IMR-90 (cell line): Measurements from ENCODE around the gene GLRB. TPM values are rescaled to one million over a fixed set of nuclear protein-coding genes. Genes with fewer than 3 reads are reported as not detected.

Experiments
- ATAC-seq: fragments of 200-7000 bp; cut with Tn5 transposase; 2 replicates; pipeline ENCODE4 v1.9.1; 2020; ENCODE audit warnings: low read depth, mild to moderate bottlenecking, moderate library complexity
- BruUV-seq: library from RNA; stranded (reverse); fragments of 400-500 nt; replicated peaks from 2 replicates; lab custom pipeline; 2021; lab: Mats Ljungman, UMichigan
- CTCF ChIA-PET: fragments of 300-600 bp; formaldehyde crosslinking; extraction: SDS; loops from one replicate; lab custom pipeline; 2021; ENCODE audit warnings: antibody characterized with exemption; lab: Yijun Ruan, JAX
- POLR2A ChIA-PET: fragments of 300-600 bp; sonication (Branson Sonifier 250); formaldehyde crosslinking; loops from one replicate; lab custom pipeline; 2022; ENCODE audit warnings: antibody characterized with exemption; ENCODE audit not compliant: unreplicated experiment; lab: Charles Lee
- DNase-seq: peaks from one replicate; pipeline ENCODE4 v3.0.0; 2013
- H2AFZ ChIP-seq: replicated peaks from 2 replicates; pipeline ENCODE3; 2013; ENCODE audit warnings: low read length, mild to moderate bottlenecking; ENCODE audit not compliant: poor library complexity
- H2AK5ac ChIP-seq: 2 replicates; pipeline ENCODE4 v1.6.1; 2013; ENCODE audit warnings: low read depth, low read length, inconsistent platforms
- H2AK9ac ChIP-seq: replicated peaks from 2 replicates; pipeline ENCODE3; 2013; ENCODE audit warnings: mild to moderate bottlenecking, low read depth, low read length, moderate library complexity; ENCODE audit not compliant: poor library complexity
- H2BK120ac ChIP-seq: 2 replicates; pipeline ENCODE4 v1.6.1; 2013; ENCODE audit warnings: low read depth, low read length, inconsistent platforms
- H2BK15ac ChIP-seq: 3 replicates; pipeline ENCODE4 v1.6.1; 2013; ENCODE audit warnings: low read depth, low read length, inconsistent platforms
- H2BK20ac ChIP-seq: 2 replicates; pipeline ENCODE4 v1.6.1; 2013; ENCODE audit warnings: low read depth, mild to moderate bottlenecking, inconsistent platforms, low read length, moderate library complexity
- H2BK5ac ChIP-seq: 2 replicates; pipeline ENCODE4 v1.6.1; 2013; ENCODE audit warnings: mild to moderate bottlenecking, low read depth, low read length, inconsistent platforms; ENCODE audit not compliant: poor library complexity, severe bottlenecking
- H3K14ac ChIP-seq: replicated peaks from 2 replicates; pipeline ENCODE4 v1.6.1; 2013; ENCODE audit warnings: low read depth, low read length, inconsistent platforms
- H3K18ac ChIP-seq: 2 replicates; pipeline ENCODE4 v1.6.1; 2013; ENCODE audit warnings: low read depth, low read length, control low read depth
- H3K23ac ChIP-seq: 2 replicates; pipeline ENCODE4 v1.6.1; 2013; ENCODE audit warnings: low read depth, low read length, inconsistent platforms
- H3K27ac ChIP-seq: 2 replicates; pipeline ENCODE4 v1.5.1; 2013; ENCODE audit warnings: mild to moderate bottlenecking, control low read depth, low read length; ENCODE audit not compliant: insufficient read depth
- H3K27me3 ChIP-seq: 2 replicates; pipeline ENCODE4 v1.6.1; 2013; ENCODE audit warnings: low read length; ENCODE audit not compliant: control insufficient read depth, insufficient read depth
- H3K36me3 ChIP-seq: 2 replicates; pipeline ENCODE4 v1.6.1; 2013; ENCODE audit warnings: low read length, mixed read lengths; ENCODE audit not compliant: control insufficient read depth, insufficient read depth
- H3K4ac ChIP-seq: 2 replicates; pipeline ENCODE4 v1.6.1; 2013; ENCODE audit warnings: low read depth, low read length, inconsistent platforms
- H3K4me1 ChIP-seq: 2 replicates; pipeline ENCODE4 v1.6.1; 2013; ENCODE audit warnings: low read length, mixed read lengths; ENCODE audit not compliant: control insufficient read depth, insufficient read depth
- H3K4me2 ChIP-seq: 2 replicates; pipeline ENCODE4 v1.6.1; 2013; ENCODE audit warnings: low read depth, mild to moderate bottlenecking, control low read depth, low read length, moderate library complexity
- H3K4me3 ChIP-seq: 2 replicates; pipeline ENCODE4 v1.5.1; 2013; ENCODE audit warnings: low read depth, mild to moderate bottlenecking, control low read depth, low read length, moderate library complexity; ENCODE audit not compliant: insufficient read depth
- H3K56ac ChIP-seq: 2 replicates; pipeline ENCODE4 v1.6.1; 2013; ENCODE audit warnings: low read length, inconsistent platforms; ENCODE audit not compliant: insufficient read depth; ENCODE audit errors: extremely low read depth
- H3K79me1 ChIP-seq, 2 experiments: 2 replicates each; pipeline ENCODE4 v1.6.1; 2013; ENCODE audit warnings: low read length in 2 of 2, inconsistent platforms in 1 of 2, low read depth in 1 of 2
- H3K9ac ChIP-seq: 2 replicates; pipeline ENCODE4 v1.6.1; 2013; ENCODE audit warnings: low read depth, low read length, control low read depth
- H3K9me1 ChIP-seq: 2 replicates; pipeline ENCODE4 v1.6.1; 2013; ENCODE audit warnings: low read length, inconsistent platforms; ENCODE audit not compliant: insufficient read depth
- H3K9me3 ChIP-seq: 2 replicates; pipeline ENCODE4 v1.6.1; 2013; ENCODE audit warnings: low read length; ENCODE audit not compliant: control insufficient read depth, insufficient read depth
- H4K20me1 ChIP-seq: 2 replicates; pipeline ENCODE4 v1.6.1; 2013; ENCODE audit warnings: low read length, inconsistent platforms; ENCODE audit not compliant: insufficient read depth
- H4K5ac ChIP-seq: 2 replicates; pipeline ENCODE4 v1.6.1; 2013; ENCODE audit warnings: mild to moderate bottlenecking, low read depth, low read length, control low read depth
- H4K8ac ChIP-seq, 2 experiments: 2 replicates each; pipeline ENCODE4 v1.6.1; 2013; ENCODE audit warnings: low read depth in 2 of 2, low read length in 2 of 2, control low read depth in 1 of 2, inconsistent platforms in 1 of 2
- H4K91ac ChIP-seq: 2 replicates; pipeline ENCODE4 v1.6.1; 2013; ENCODE audit warnings: low read depth, low read length, inconsistent platforms; ENCODE audit not compliant: insufficient read depth
- CHD1 ChIP-seq: IDR thresholded peaks from 2 replicates; pipeline ENCODE4 v1.6.1; 2012; ENCODE audit warnings: low read depth, low read length, improper control_type of control experiment
- MAFK ChIP-seq: IDR thresholded peaks from 2 replicates; pipeline ENCODE4 v1.6.1; 2012; ENCODE audit warnings: low read depth, low read length, improper control_type of control experiment
- MXI1 ChIP-seq: IDR thresholded peaks from 2 replicates; pipeline ENCODE4 v1.6.1; 2012; ENCODE audit warnings: low read depth, mild to moderate bottlenecking, low read length, moderate library complexity, borderline replicate concordance
- WGBS, 2 experiments: methylation state at CpG; one replicate each; pipeline versions ENCODE4 v1.1.5 to v1.1.7; 2013; ENCODE audit warnings: missing lambda C conversion rate in 2 of 2; ENCODE audit not compliant: insufficient read length in 1 of 2; ENCODE audit errors: extremely low coverage in 2 of 2; 5-methylcytosine and 5-hydroxymethylcytosine counted together
- dilution Hi-C: fragments of 300-500 bp; cut with HindIII; formaldehyde crosslinking; loops from one replicate; pipeline ENCODE4 v1.14.3; 2018; ENCODE audit warnings: low sequenced_read_pairs; ENCODE audit not compliant: unreplicated experiment
- in situ Hi-C: fragments of 300-500 bp; cut with MboI; formaldehyde crosslinking; loops from 3 replicates; pipeline ENCODE4 v1.14.3; 2019; ENCODE audit warnings: low sequenced_read_pairs, inconsistent platforms, mixed read lengths
- intact Hi-C: fragments of 100-400 bp; cut with micrococcal nuclease; formaldehyde crosslinking; loops from 2 replicates; pipeline ENCODE4 v1.10.0; 2022
- polyA plus RNA-seq, 3 experiments: library from polyadenylated mRNA; depleted of rRNA; stranded (reverse); fragments of >200 nt; gene quantifications; 2 replicates each; pipeline ENCODE4 v1.2.3, GENCODE V29; 2012; ENCODE audit warnings: low replicate concordance in 1 of 3
- total RNA-seq: library from RNA; depleted of rRNA; stranded (reverse); fragments of >200 nt; gene quantifications from 2 replicates; pipeline ENCODE4 v1.2.3, GENCODE V29; 2012

GLRB gene
- total and polyA plus RNA-seq, 2 of the 4 experiments (the other 2 are of a cell fraction), result 3.0 to 3.2 TPM

DNA sequence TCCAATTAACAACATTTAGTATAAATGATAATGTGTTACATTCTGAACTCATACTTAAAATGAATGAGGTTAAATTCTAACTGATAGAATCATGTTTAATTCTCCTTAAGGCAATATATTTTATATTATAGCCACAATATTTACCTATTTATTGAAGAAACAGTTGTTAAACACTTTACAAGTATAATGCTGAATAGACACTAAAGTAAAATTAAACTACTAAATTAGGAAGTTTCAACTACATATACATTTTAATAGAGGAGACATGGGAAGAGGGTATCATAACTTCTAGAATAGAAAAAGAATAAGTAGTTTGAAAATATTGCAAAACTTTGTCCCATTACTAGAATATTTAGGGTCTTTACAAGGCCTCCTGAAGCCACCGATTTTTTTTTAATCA is 108.3 kb downstream of the GLRB start:
- intact Hi-C loops, result no loop called here
- TF ChIP-seq MXI1 (no peak), MAFK (peak; percentile 61), CHD1 (no peak)
- BruUV-seq, result no TSS peak
- CTCF ChIA-PET, result no interaction called here
- no peak overlapping the region for H2BK15ac ChIP-seq
- H3K4me2 ChIP-seq, result no peak overlapping the region
- H3K56ac ChIP-seq, result no peak overlapping the region
- H3K4ac ChIP-seq, result no peak overlapping the region
- no peaks in the 10 kb centered on the region for H3K36me3 ChIP-seq
- no peak overlapping the region for H4K91ac ChIP-seq
- no peak overlapping the region for H3K27ac ChIP-seq
- H3K18ac ChIP-seq, result no peak overlapping the region
- H3K4me1 ChIP-seq, result no peaks in the 10 kb centered on the region
- in situ Hi-C loops, result no loop called here
- no peak overlapping the region for H2BK120ac ChIP-seq
- H3K4me3 ChIP-seq, result no peak overlapping the region
- ATAC-seq, result no peak
- H2AK5ac ChIP-seq, result no peak overlapping the region
- H3K23ac ChIP-seq, result no peak overlapping the region
- dilution Hi-C loops, result no loop called here
- H2AFZ ChIP-seq, result no peak overlapping the region
- no CpG with 5 or more reads among the region's 1 CpG for WGBS, 2 experiments
- H3K9ac ChIP-seq, result no peak overlapping the region
- H3K79me1 ChIP-seq, result no peaks in the 10 kb centered on the region
- H2BK5ac ChIP-seq, result no peak overlapping the region
- H3K9me3 ChIP-seq, result no peaks in the 10 kb centered on the region
- H3K9me1 ChIP-seq, result peaks cover 3% of the 10 kb centered on the region; the same call in 1 of the 2 replicates
- no peak for DNase-seq
- H3K27me3 ChIP-seq, result no peaks in the 10 kb centered on the region
- no peaks in the 10 kb centered on the region for H4K20me1 ChIP-seq
- POLR2A ChIA-PET, result no interaction called here
- no peak overlapping the region for H3K14ac ChIP-seq
- H2AK9ac ChIP-seq, result no peak overlapping the region
- no peak overlapping the region for H4K8ac ChIP-seq
- no peak overlapping the region for H2BK20ac ChIP-seq
- no peak overlapping the region for H4K5ac ChIP-seq
